Body of pancreas (tissue), 4 donors: Measurements from ENCODE around the gene TINAGL1.

Experiments used
- POLR2A ChIP-seq, 3 donors: fragments of 450-650 bp; IDR thresholded peaks; one replicate each; pipeline ENCODE4 v1.6.1; 2016; ENCODE audit warnings: antibody characterized with exemption in 3 of 3, mild to moderate bottlenecking in 2 of 3
- TF ChIP-seq, protein P1 (sequence below), 7 experiments: fragments of 450-650 bp in 4 of 7; fragments of 200-600 bp in 3 of 7; sonication (generic) in 3 of 7; IDR thresholded peaks; one replicate each; pipeline ENCODE4 v1.5.1; 2016 to 2019; ENCODE audit warnings: antibody characterized with exemption in 7 of 7

- TF ChIP-seq, protein P1, sequence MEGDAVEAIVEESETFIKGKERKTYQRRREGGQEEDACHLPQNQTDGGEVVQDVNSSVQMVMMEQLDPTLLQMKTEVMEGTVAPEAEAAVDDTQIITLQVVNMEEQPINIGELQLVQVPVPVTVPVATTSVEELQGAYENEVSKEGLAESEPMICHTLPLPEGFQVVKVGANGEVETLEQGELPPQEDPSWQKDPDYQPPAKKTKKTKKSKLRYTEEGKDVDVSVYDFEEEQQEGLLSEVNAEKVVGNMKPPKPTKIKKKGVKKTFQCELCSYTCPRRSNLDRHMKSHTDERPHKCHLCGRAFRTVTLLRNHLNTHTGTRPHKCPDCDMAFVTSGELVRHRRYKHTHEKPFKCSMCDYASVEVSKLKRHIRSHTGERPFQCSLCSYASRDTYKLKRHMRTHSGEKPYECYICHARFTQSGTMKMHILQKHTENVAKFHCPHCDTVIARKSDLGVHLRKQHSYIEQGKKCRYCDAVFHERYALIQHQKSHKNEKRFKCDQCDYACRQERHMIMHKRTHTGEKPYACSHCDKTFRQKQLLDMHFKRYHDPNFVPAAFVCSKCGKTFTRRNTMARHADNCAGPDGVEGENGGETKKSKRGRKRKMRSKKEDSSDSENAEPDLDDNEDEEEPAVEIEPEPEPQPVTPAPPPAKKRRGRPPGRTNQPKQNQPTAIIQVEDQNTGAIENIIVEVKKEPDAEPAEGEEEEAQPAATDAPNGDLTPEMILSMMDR (IDR thresholded peaks at IDR 0.05), result no peak
- no peak for TF ChIP-seq POLR2A (IDR thresholded peaks at IDR 0.05)
Observed at GRCh38 chr1:31569596-31570173, 6.6 kb upstream of the TINAGL1 start.
